ENCODE measurements around the gene WWOX.

The WWOX gene

GRCh38 chr16:79181419-79181818, 1082.0 kb downstream of the WWOX start:
- DNase-seq (ENCODE audit: low spot score), result no peak

- DNase-seq (ENCODE audit: low spot score), result no peak
Measured at GRCh38 chr16:79182616-79183015, 1083.2 kb downstream of the WWOX start.

- DNase-seq (ENCODE audit: low spot score), result no peak
Measured at GRCh38 chr16:79183571-79183970, 1084.1 kb downstream of the WWOX start.

GRCh38 chr16:79184464-79185030, 1085.1 kb downstream of the WWOX start:
- no peak for DNase-seq (ENCODE audit: low spot score)

- no peak for DNase-seq (ENCODE audit: low spot score)
Measured at GRCh38 chr16:79185711-79186110, 1086.3 kb downstream of the WWOX start.

GRCh38 chr16:79186196-79186595, 1086.7 kb downstream of the WWOX start:
- DNase-seq (ENCODE audit: low spot score), result no peak

- DNase-seq (ENCODE audit: low spot score), result no peak
Measured at GRCh38 chr16:79188115-79188738, 1088.8 kb downstream of the WWOX start.

- DNase-seq (ENCODE audit: low spot score), result no peak
Measured at GRCh38 chr16:79188739-79189122, 1089.3 kb downstream of the WWOX start.

- no peak for DNase-seq (ENCODE audit: low spot score)
Measured at GRCh38 chr16:79190542-79190941, 1091.1 kb downstream of the WWOX start.

- no peak for DNase-seq (ENCODE audit: low spot score)
Measured at GRCh38 chr16:79191933-79192332, 1092.5 kb downstream of the WWOX start.

- no peak for DNase-seq (ENCODE audit: low spot score)
Measured at GRCh38 chr16:79192904-79193303, 1093.5 kb downstream of the WWOX start.

- DNase-seq (ENCODE audit: low spot score), result no peak
Measured at GRCh38 chr16:79194291-79194690, 1094.8 kb downstream of the WWOX start.

- DNase-seq (ENCODE audit: low spot score), result no peak
Measured at GRCh38 chr16:79195938-79196337, 1096.5 kb downstream of the WWOX start.

GRCh38 chr16:79201436-79201835, 1102.0 kb downstream of the WWOX start:
- no peak for DNase-seq (ENCODE audit: low spot score)

- no peak for DNase-seq (ENCODE audit: low spot score)
Measured at GRCh38 chr16:79202977-79203376, 1103.5 kb downstream of the WWOX start.

GRCh38 chr16:79204486-79204885, 1105.0 kb downstream of the WWOX start:
- DNase-seq (ENCODE audit: low spot score), result no peak

- DNase-seq (ENCODE audit: low spot score), result no peak
Measured at GRCh38 chr16:79206889-79207288, 1107.4 kb downstream of the WWOX start.

GRCh38 chr16:79209308-79209707, 1109.9 kb downstream of the WWOX start:
- no peak for DNase-seq (ENCODE audit: low spot score)

GRCh38 chr16:79210607-79211006, 1111.2 kb downstream of the WWOX start:
- DNase-seq (ENCODE audit: low spot score), result no peak

- DNase-seq (ENCODE audit: low spot score), result no peak
Measured at GRCh38 chr16:79211586-79211985, 1112.1 kb downstream of the WWOX start.

GRCh38 chr16:79212114-79212791, 1112.8 kb downstream of the WWOX start:
- DNase-seq (ENCODE audit: low spot score), result no peak

- no peak for DNase-seq (ENCODE audit: low spot score)
Measured at GRCh38 chr16:79213214-79213613, 1113.8 kb downstream of the WWOX start.

- DNase-seq (ENCODE audit: low spot score), result no peak
Measured at GRCh38 chr16:79215289-79215688, 1115.8 kb downstream of the WWOX start.
